Hematopoietic multipotent progenitor cell treated with erythropoietin and hydrocortisone succinate and interleukin-3 and kit ligand, for 8 days (in vitro differentiated cells): ENCODE data around the gene SPDYE1.
"Not testable (repeated sequence)": the region's sequence is repeated elsewhere in the genome, so short reads cannot be mapped to it uniquely, and the experiment has no call there.

Experiments used
- DNase-seq: peaks from one replicate; pipeline ENCODE4 v3.0.0-alpha.2; 2015

SPDYE1 gene

GRCh38 chr7:43997532-43997931 lies at the start of gene SPDYE1:
Gene SPDYE1 (plus strand): TSS chr7:43997897. CDS start chr7:43999950, 2,053 bp downstream.
- not testable (repeated sequence) for DNase-seq

- DNase-seq, result no peak
Observed at GRCh38 chr7:43952028-43952427, 45.7 kb upstream of the SPDYE1 start.

- no peak for DNase-seq
Observed at GRCh38 chr7:43953071-43953470, 44.6 kb upstream of the SPDYE1 start.

GRCh38 chr7:43954524-43955228 lies 43.0 kb upstream of the SPDYE1 start:
- peak; percentile 60 for DNase-seq

- DNase-seq, result no peak
Observed at GRCh38 chr7:43956027-43956426, 41.7 kb upstream of the SPDYE1 start.

GRCh38 chr7:43960933-43961332 lies 36.8 kb upstream of the SPDYE1 start:
- DNase-seq, result no peak

- DNase-seq, result not testable (repeated sequence)
Observed at GRCh38 chr7:43966392-43966791, 31.3 kb upstream of the SPDYE1 start.

- DNase-seq, result not testable (repeated sequence)
Observed at GRCh38 chr7:43968172-43969040, 29.3 kb upstream of the SPDYE1 start.

GRCh38 chr7:43969586-43969985 lies 28.1 kb upstream of the SPDYE1 start:
- not testable (repeated sequence) for DNase-seq

GRCh38 chr7:43970698-43971097 lies 27.0 kb upstream of the SPDYE1 start:
- DNase-seq, result not testable (repeated sequence)

- DNase-seq, result not testable (repeated sequence)
Observed at GRCh38 chr7:43974033-43974573, 23.6 kb upstream of the SPDYE1 start.

- not testable (repeated sequence) for DNase-seq
Observed at GRCh38 chr7:43974725-43975482, 22.8 kb upstream of the SPDYE1 start.

- DNase-seq, result no peak
Observed at GRCh38 chr7:43977525-43977924, 20.2 kb upstream of the SPDYE1 start.

- DNase-seq, result not testable (repeated sequence)
Observed at GRCh38 chr7:43978102-43978501, 19.6 kb upstream of the SPDYE1 start.

- not testable (repeated sequence) for DNase-seq
Observed at GRCh38 chr7:43982848-43983247, 14.8 kb upstream of the SPDYE1 start.

GRCh38 chr7:43983736-43984135 lies 14.0 kb upstream of the SPDYE1 start:
- DNase-seq, result not testable (repeated sequence)

GRCh38 chr7:43985904-43986864 lies 11.5 kb upstream of the SPDYE1 start:
- DNase-seq, result peak; percentile 54

- not testable (repeated sequence) for DNase-seq
Observed at GRCh38 chr7:43987476-43987875, 10.2 kb upstream of the SPDYE1 start.

- not testable (repeated sequence) for DNase-seq
Observed at GRCh38 chr7:43990011-43990585, 7.6 kb upstream of the SPDYE1 start.

GRCh38 chr7:43990829-43991228 lies 6.9 kb upstream of the SPDYE1 start:
- peak; percentile 1 for DNase-seq

GRCh38 chr7:43992896-43993295 lies 4.8 kb upstream of the SPDYE1 start:
- not testable (repeated sequence) for DNase-seq
